ENCODE measurements around the gene C4orf50.

C4orf50 gene

DNA sequence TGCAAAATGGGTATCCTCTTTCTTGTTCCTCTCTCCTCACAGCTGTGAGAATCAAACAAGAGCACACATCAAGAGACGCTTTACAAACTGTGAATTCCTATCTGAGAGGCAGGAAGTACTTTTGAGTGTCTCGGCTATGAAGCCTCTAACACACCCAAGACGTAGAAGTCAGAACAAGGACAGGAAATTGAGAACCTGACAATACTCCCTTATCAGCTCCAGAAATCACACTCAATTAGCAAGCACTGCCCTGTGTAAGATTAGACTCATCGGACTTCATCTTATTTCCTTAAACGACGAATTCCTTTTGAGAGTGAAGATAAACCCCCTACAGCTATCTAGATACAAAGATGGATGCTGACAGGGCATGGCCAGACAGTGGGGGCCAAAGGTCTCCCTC lies 74.7 kb downstream of the C4orf50 start:
- DNase-seq (ENCODE audit: low read depth), result no peak

DNA sequence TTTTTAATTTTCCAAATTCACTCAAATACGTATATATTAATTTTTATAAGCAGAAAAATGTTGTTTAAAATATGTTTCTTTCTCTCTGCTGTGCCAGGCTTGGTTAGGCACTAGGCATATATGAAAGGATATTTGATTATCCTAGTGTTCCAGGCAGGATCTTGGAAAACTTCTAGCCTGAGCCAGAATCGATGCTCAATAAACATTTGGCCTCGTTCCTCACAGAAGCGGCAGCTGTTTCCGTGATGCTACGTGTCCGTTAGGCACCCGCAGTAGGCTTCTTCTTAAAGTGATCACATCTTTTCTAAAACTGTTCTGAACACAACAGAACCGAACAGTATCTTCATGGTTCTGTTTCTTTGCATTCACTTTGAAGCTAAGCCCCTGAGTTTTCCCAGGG lies 75.3 kb downstream of the C4orf50 start:
- no peak for DNase-seq (ENCODE audit: low read depth)

DNA sequence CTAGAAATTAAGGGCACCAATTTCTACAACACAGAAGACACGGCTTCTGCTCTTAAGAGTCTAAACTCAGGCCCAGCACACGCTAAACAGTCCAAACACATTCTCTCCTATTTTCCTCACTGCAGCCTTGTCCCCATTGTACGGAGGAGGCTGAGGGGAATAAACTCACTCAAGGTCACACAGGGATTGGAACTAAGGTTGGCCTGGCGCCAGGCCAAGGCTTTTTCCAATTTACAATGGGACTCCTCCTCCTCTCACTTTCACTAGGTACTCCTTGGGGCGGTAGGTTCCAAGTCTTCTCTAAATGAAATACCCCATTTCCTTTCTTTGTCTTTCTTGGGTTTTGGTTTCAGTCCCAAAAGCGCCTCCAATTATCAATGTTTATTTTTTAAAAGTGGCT lies 76.6 kb downstream of the C4orf50 start:
- DNase-seq (ENCODE audit: low read depth), result no peak

DNA sequence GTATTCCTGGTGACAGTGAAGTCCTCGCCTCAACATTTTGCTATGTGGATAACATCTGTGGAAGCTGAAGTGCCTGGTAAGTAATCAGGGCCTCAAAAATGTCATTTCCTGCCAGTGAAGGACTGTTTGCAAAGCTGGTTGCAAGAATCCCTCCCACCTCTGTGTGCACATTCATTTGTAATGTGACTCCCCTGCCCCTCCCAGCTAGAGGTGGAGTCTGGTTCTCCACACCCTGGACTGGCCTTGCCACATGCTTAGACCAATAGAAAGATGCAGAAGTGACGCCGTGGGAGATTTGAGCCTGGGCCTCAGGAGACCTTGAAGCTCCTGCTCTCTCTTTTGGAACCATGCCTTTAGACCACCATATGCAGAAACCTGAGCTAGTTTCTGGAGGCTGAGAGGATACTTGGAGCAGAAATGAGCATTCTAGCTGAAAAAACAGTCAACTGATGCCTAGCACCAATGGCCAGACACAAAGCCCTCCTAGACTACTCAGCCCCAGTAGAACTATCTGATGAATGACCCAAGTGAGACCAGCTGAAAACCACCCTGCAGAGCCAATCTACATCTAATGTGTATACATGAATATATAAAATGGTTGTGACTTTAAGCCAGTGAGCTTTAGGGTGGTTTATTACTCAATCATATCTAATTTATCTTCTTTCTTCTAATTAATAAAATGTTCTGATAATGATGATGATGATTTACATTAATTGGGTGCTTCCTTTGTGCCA lies 77.6 kb downstream of the C4orf50 start:
- DNase-seq (ENCODE audit: low read depth), result peak; percentile 39

DNA sequence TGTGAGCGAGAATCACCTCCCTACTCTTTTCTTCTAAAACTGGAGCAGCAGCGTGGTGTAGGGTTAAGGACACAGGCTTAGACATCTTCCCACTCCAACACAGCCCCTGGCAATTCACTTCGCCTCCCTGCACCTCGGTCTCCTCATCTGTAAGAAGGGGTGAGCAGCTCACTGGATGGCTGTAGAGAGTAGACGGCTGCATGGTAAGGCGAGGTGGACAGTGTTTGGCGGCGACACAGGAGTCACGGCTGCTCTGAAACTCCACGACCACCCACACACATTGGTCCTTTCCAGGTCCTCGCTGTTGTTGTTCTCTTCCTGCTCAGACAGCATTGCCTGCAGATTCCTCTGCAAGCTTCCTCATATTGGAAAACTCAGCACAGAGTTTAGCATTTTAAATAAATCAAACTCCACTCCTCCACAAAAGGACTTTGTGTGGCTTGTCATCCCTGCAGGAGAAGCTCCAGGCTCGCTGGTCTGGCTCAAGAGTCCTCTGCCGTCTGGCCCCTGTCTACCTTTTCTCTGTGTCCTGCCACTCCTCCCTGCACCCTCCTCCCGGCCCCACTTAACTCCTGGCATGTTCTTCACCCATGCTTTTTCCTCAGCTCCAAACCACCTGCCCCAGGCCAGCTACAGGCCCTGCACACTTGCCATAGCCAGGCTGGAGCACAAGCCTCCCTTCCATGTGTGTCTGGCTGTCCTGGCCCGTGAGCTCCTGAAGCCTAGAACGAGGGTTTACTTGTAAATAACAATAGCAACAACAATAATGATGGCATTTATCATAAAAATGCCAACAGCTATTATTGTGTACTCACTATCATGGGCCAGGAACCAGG lies 84.0 kb downstream of the C4orf50 start:
- no peak for DNase-seq (ENCODE audit: low read depth)

DNA sequence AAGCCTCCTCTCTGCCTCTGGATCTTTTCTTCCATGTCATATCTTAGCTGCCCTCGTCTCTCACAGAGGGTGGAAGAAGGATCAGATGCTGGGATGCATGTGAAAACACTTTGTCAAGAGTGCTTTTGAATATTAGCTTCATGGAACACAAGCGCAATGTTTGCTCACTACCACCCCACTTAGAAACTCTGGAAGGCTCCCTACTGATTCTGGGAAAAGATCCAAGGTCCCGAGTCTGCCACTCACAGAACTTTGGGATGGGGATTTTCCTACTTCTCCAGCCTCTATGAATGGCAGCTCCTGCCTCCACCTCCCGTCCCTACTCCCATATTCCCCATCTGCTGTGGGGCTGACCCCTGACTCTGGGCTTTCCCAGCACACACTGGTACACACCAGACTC lies 85.1 kb downstream of the C4orf50 start:
- DNase-seq (ENCODE audit: low read depth), result no peak

DNA sequence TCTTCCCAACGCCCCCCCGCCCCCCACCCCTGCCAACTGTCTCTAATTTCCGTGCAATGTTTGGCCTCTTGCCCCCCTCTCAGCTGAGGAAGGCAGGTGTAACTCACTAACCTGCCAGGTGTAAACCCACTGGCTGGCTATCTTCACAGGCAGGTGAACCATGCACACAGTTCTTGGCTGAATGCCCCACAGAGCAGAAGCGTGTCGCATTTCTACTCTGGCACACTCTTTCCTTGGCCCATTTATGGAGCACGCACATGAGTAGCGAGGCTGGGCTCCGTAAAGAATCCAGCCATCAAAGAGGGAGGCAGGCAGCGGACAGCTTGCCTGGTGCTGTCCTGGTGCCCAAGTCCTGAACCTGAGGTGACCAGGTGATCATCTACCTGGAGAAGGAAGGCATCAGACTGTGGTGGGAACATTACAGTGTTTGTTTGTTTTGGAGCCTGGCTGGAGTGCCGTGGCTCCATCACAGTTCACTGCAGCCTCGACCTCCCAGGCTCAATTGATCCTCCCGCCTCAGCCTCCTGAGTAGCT lies 86.1 kb downstream of the C4orf50 start:
- no peak for DNase-seq (ENCODE audit: low read depth)

DNA sequence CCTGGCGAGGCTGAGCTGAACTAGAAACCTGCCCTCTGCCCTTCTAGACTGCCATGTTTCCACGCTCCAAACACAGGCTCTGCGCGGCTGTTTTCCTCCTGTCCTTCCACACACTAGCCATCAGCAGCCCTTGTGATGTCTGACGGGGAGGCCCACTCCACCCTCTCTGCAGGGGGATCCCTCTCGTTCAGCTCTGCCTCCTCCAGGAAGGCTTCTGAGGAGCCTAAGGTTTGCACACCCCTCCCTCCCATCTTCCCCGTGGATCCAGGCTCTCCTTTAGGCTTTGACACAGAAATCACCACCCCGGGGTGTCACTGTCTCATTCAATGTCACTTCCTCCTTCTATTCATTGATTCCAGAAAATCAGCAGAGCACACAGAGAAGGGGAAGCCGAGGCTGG lies 86.7 kb downstream of the C4orf50 start:
- DNase-seq (ENCODE audit: low read depth), result no peak

DNA sequence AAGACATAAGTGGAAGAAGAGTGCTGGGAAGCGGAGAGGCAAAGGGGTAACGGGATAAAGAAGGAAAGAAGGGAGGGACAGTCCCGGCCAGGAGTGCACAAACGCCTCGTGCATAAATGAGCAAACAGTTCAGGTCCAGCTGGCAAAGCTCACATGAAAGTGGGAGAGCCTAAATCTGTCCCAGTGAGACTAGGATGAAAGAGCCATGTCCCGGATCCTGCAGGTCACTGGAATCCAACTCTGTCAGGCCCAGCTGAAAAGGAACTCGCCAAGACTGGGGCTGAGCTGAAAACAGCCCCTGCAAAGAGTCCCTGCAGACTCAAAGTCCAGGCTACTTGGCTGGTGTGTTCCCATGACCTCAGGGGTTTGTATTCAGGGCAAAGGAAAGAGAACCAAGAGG lies 87.4 kb downstream of the C4orf50 start:
- DNase-seq (ENCODE audit: low read depth), result no peak

DNA sequence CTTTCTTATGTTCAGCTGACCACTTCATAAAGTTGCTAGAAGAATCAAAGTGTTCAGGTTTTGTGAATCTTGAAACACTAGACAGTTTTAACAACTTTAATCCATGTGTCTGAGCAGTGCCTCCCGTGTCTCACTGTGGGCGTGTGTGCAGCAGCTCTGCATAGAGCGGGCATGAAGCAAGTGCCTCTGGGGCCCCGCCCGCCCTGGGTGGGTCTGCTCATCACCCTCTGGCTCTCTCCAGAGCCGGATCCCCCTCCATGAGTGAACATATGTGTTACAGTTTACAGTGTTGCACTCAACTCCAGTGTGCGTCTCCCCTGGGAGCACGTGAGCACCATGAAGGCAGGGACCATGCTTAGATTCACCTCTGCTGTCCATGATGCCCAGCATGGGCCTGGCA lies 87.8 kb downstream of the C4orf50 start:
- no peak for DNase-seq (ENCODE audit: low read depth)

DNA sequence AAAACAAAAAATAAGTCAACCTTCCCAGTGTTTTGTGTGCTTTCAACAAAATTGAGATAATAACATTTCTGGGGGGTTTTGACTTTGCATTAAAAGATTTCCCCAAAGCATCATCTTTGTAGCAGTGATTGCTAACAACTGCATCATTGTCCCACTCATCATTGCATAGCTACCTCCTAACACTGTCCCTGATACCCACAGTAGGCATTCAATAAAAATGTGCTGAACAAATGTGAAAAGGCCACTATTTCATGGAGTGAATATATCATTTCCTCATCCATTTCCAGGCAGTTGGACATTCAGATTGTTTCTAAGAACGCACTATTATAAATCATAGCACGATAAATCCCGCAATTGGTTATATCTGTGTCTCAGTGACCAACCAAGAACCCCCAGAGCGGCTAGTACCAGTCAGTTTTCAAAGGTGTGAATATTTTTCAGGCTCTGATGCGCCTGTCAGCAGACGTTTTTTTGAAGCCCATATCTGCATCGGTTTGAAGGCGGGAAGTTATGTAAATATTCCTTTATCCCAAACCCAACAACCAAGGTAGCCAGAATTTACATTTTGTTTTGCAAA lies 89.3 kb downstream of the C4orf50 start:
- DNase-seq (ENCODE audit: low read depth), result no peak

DNA sequence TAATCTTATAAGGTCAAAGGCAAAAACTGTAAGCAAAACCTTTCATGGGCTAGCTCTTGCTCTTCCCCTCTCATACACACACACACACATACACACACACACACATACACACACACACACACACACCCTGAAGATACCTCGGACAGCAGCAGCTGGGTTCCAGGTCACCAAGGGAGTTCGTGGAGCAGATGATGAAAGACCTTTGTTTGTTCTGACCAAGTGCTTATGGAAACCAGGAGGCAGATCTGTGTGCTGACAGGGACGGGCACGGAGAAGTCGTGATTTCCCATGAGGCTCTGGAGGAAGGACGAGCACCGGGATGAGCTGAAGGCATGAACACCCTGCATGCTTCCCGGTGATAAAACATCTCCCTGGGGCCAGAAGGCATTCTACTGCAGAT lies 90.0 kb downstream of the C4orf50 start:
- DNase-seq (ENCODE audit: low read depth), result no peak

DNA sequence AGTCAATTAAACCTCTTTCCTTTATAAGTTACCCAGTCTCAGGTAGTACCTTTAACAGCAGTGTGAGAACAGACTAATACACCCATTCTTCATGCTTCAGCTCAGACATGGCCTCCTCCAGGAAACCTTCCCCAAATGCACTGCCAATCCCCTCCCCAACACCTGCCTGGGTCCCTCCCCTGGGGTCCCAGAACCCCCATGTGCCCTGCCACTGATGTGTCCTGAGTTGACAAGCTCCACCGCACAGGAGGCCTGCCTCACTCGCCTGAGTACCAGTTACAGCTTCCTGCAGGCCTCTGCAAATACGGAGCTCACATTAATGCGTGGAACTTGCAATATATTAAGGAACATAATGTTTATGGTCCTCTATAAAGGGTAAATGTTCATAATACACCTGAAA lies 90.5 kb downstream of the C4orf50 start:
- DNase-seq (ENCODE audit: low read depth), result no peak

DNA sequence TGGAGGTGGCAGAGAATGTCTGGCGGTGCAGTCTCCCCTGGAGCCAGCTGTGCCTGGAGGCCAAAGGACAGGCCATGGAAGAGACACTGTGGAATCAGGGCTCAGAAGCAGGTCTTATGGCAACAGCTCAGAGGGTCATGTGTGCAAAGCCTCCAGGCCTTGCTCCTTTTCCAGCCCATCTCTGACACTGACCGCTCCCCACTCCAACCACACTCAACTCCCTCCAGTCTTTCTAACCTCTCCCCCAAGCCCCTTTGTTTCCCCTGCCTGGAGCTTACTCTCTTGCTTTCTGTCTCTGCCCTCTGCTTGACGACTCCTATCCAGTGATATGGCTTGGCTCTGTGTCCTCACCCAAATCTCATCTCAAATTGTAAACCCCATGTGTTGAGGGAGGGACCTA lies 91.1 kb downstream of the C4orf50 start:
- no peak for DNase-seq (ENCODE audit: low read depth)

DNA sequence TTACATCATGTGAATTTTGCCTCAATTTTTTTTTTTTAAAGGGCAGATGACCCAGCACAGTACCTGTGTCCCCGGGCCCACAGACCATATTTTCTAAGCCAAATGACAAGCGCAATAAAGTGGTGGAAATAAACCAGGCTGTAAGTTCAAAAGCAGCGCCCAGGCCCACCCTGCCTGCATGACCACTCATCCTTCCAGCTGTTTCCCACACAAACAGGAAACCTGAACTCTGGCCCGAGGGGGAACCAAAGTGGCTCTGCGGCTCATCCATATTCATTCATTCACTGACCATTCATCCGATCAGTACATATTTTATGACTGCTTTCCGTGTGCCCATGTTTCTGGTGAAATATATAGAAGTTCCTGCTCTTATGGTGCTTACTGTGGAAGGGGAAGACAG lies 91.6 kb downstream of the C4orf50 start:
- DNase-seq (ENCODE audit: low read depth), result no peak

DNA sequence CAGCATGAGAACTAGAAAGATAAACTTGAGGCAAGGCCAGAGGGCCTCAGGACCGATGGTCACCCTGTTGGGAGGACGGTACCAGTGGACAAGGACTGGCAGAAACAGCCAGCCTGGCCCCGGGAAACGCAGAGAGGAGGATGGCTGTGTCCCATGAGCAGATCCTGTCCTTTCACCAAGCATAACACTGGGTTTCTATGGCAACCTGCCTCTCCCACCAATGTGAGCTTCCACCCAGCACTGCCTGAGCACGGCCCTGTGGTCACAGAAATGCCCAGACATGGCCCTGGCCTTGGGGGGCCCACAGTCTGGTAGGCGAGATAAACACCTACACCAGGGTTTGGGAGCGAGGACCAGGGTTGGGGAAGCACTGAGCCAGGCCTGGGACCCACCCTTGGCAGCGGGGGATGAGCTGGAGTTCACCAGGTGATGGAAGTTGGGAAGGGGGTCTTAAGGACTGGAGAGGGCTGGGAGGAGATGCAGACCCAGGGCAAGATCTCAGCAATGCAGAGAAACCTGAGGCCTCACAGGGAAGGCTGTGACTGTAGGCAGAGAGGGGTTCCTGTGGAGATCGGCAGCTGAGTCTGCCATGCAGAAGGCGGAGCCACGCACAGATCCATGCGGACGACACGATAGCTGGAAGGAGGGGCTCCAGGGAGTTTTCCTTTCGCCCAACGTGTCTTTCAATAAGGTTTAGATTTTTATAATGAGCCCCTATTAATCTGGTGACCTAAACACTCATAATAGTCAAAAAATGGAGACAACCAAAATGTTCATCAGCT lies 92.6 kb downstream of the C4orf50 start:
- no peak for DNase-seq (ENCODE audit: low read depth)

DNA sequence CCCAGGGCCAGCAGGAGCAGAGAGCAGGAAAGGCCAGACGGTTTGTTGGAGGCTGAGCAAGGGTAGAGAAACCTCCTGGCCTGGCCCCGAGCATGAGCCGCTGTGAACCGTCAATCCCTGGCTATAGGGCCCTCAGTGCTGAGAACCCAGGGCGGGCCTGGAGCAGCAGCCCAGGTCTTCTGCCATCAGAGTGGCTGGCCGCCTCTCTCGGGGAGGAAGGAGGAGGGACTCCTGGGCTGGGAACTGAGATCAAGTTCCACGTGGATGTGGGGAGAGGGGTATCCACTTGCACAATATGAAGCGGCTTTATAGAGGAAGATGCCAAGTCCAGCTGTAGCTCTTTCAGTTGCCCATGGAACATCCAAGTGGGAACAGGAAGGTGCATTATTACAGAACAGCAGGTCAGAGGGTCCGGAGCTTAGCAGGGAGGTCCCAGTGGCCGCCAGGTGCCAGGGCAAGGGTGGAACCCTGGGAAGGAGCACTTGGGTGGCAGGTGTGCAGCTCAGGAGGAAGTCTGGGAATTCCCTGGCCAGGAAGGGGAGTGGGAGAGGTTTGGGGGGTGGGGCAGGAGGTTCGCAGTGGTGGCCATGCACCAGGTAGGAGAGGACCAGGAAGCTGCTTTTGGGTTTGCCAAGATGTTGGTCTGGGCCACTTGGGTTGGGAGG lies 93.6 kb downstream of the C4orf50 start:
- no peak for DNase-seq (ENCODE audit: low read depth)

DNA sequence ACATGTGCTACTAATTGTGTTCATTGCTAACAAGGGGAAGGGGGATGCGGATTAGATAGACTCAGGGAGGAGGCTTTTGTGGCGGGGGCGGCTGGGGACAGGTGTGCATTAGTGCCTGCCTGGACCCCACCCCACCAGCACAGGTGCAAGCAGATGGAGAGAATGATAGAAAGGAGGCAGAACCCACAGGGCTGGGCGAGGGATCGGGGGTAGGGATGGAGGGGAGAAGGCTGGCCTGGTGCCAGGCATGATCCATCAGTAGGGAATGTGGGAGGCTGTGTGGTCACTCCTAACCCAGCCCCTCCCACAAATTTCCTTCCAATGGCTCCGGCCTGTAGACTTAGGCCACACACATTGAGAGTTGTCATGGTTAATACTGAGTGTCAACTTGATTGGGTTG lies 94.9 kb downstream of the C4orf50 start:
- DNase-seq (ENCODE audit: low read depth), result peak; percentile 2

DNA sequence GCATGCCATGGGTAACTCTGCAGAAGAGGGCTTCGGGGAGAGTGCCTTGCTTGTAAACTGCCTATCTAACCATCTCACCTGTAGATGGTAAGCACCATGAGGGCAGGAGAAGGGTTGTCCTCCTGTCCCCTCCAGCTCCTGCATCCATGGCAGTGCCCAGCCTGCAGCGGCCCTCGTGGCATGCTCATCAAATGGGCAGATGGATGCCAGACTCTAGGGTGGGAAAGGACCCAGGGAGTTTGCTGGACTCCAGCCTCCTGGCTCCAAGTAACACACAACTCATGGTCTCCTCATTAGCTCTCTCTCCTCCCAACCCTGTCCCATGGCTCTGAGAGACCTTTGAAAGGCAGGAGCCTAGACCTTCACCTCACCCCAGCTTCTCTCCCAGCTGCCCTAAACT lies 95.7 kb downstream of the C4orf50 start:
- DNase-seq (ENCODE audit: low read depth), result no peak

DNA sequence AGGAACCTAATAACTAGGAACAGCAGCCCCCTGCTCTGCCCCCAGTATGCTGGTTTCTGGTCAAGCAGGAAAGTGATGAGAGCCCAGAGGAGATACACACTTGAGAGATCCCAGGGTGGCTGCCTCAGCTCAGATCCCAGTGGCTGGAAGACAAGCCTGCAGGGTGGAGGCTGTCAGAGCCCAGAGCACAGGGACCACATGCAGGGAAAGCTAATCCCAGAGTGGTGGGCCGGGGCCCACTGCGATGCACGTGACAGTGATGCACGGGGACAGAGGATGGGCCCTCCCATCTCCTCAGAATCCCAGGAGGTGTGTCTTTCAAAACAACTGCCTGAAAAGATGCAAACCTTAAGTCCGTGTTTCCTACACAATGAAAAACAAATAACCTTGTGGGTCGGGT lies 96.2 kb downstream of the C4orf50 start:
- no peak for DNase-seq (ENCODE audit: low read depth)

DNA sequence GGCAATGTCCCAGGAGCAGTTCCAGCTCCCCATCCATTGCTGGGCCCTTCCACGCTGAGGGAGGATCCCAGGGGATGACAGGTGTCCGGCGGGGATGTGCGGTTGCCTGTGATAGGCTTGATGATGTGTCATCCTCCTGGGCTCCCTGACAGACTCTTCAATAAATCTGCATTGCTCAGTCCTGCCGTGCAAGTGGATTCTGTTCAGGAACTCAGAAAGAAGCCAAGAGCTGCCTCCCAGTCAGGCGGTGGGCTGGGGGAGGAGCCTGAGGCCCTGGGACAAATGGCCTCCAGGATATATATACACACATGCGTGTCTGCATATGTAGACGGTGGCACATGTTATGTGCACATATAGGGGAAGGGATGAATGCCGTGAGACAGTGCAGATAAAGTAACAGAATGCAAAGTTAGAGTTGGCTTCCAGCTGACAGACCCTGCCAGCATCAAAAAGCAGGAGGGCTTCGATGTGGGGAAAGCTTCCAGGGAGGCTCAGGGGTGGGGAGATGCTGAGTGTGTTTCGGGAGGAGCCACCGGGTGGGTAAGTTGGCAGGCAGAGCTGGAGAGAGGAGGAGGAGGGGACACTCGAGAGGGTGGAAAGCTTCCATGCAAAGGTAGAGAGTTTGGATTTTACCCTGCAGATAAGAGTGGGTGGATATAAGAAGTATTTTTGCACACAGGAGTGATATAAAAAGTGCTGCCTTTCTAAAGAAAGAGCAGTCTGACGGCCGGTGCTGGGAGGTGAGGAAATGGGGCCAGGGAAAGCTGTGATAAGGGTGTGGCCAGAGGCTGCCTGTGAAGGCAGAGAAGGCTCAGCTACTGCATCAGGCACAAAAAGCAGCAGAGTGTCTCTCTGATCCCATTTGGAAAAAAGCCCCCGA lies 96.9 kb downstream of the C4orf50 start:
- DNase-seq (ENCODE audit: low read depth), result no peak
